Stimulated activated CD8-positive, alpha-beta memory T cell treated with anti-CD3 and anti-CD28 coated beads, Interleukin-12 subunit alpha, Interleukin-12 subunit beta, amount 100 ng/mL, for 4 hours (primary cell): ENCODE measurements around the gene COMMD10.

Source experiments
- DNase-seq: peaks from one replicate; pipeline ENCODE4 v3.0.0-alpha.2; 2020; ENCODE audit warnings: low read depth

The COMMD10 gene

DNA sequence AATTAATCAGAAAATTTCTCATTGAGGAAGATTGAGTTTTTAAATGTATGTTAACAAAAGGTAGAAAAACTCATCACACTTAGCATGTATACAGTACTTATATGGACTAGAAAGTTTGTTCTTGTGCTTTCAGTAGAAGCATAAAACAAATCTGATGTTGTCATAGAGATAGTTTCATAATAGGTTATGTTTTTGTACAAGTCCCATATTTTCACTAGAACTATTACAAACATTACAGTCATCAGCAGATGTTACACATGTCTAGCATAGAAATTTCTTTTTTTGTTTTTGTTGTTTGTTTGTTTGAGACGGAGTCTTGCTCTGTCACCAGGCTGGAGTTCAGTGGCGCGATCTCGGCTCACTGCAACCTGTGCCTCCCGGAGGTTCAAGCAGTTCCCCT lies 131.4 kb downstream of the COMMD10 start:
- no peak for DNase-seq

DNA sequence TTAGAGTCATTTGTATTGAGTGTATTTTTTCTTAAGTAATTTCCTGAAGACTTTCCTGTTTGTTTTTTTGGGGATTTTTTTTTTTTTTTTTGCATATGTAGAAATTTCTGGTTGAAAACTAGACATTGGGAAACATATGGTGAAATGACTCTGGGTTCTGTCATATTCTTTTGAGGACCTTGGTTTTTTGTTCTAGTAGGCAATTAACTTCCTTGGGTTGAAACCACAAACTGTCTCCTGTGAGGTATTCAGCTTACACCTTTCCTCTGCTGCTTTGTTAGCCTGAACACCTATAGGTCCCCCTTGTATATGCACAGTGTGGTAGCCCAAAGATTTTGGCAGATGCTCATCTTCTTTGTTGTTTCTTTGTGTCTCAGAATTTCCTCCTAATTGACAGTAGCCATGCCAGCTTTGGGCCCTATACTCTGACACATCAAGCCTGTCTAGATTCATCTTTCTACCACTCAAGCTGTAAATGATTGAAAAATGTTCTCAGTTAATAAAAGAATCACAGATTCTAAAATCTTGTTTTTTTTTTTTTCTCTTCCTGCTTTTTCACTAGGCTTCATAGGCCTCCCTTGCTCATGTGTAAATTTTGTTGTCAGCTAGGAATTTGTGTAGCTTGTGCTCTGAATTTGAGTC lies 140.6 kb downstream of the COMMD10 start:
- DNase-seq = no peak

DNA sequence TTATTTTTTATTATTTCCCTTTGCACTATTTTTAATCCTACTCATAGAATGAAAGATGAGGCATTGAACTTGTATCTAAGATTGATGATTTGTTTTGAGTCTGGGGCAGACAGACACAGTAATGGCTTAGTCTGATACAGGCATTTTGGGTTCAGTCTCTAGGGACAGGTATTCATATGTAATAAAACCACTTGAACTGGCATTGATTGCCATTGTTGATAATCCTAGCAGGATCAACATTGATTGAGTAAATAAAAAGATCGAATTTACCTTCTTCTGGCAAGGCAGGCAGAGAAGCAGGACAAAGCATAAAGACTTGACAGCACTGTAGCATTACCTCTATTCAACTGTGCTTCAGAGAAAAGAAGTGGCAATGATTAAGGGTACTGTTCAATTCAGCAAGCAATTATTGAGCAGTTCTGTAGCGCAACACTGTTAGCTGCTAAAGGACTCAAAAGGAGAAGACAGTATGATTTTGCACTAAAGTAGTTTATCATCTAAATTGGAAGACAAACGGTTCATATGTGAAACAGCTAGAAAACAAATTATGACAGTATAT lies 144.4 kb downstream of the COMMD10 start:
- no peak for DNase-seq

DNA sequence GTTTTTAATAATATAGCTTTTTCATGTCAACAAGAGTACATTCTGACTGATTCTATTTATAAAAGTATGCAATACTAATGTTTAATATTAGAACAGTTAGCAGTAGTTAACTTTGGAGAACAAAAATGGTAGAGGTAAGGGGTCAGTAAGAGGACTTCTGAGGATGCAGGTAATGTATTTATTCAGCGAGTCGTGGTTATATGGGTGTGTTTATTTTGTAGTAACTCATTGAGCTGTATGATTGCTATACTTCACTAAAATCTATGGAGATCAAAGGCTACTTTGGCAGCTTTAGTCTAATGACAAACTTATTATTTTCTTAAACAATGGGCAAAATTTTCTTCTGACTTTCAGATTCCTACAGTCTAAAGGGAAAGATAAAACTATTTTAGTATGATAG lies 146.5 kb downstream of the COMMD10 start:
- DNase-seq = no peak

DNA sequence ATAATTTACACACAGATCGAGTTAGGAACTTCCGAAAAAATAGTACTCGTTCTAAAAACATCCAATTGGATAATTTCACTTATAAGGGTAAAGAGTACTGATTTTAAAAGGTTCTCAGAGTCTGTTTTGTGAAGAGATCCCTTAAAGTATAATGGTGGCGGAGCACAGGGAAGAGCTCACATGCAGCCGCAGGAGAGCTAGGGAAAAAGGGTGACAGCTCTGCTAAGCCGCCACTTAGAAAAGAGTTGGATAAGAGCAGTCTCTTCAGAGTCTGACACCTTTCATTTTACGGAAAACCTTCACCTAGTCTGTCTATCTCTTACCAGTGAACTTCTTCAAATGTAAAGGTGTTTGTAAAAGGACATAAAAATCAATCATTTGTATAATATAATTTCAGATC lies 149.9 kb downstream of the COMMD10 start:
- no peak for DNase-seq

DNA sequence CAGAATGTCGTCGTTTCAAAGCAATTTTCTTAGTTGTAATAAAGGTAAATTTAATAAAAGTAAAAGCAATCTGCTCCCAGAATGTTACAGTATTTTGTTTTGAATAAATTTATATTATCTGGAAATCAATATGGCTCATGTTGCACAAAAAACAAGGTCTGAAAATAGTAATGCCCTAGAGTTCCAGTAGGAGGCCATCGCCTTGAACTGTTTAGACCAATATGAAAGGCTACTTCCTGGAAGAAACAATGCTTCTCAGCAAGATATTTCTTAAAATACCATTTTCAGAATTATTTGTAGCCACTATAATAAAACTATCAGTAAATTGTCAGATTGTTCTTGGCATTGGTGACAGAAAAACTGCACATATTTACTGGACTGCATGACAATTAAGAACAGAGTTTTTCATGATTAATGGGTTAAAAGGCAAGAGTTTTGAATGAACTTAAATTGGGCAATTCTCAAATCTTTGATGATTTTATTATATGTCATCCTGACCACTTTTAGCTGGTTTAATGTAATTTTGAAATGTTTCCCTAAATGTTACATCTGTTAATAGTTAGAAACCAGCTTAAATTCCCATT lies 153.2 kb downstream of the COMMD10 start:
- DNase-seq = no peak

DNA sequence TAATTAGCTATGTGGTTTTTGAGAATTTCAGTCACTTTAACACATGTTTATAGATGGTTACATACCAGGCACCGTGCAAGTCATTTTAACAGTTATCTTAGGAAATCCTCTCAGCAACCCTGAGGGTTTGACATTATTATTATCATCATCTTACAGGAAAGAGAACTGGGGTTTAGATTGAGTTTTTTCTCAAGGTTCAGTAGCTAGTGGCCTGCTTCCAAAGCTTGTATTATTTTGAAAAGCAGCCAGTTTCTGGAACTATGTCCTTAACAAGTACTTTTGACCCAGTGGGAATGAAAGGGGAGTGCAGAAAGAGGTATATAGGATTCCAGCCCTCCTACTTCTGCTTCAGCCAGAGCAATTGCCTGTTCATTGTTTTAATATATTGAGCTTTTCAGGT lies 157.5 kb downstream of the COMMD10 start:
- DNase-seq = no peak

DNA sequence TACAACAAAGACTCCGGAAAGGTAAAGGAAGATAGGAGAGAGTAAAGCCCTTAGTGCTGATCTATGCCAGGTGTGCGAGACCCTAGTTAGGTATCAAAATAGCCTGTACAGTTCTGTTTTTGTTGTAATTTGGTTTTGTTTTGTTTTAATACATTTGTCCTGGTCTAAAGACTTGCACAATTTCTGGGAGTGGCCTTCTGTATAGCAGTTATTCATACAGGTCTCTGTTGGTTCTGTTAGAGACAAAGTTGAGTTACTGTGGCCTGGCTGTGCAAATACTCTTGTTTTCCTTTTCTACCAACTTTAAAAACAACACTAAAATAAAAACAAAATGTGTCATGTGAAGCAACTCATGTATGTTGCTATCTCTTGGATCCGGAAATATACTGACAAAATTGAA lies 163.6 kb downstream of the COMMD10 start:
- DNase-seq = no peak

DNA sequence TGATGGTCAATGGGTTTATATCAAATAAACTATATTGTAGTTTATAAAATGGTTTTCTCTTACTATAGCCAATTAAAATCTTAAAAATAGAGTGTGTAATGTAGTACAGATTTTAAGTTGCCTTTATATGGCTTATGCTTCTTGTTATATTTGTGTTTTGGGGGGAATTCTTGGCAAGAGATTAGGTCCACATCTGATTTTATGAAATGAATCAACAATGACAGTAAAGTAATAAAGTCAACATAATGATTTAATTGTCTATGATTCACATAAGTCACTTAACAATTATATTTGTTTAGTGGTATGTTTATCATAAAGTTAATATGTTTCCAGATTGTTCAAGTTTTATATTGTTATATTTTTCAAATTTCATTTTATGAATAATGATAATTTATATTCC lies 164.8 kb downstream of the COMMD10 start:
- no peak for DNase-seq

DNA sequence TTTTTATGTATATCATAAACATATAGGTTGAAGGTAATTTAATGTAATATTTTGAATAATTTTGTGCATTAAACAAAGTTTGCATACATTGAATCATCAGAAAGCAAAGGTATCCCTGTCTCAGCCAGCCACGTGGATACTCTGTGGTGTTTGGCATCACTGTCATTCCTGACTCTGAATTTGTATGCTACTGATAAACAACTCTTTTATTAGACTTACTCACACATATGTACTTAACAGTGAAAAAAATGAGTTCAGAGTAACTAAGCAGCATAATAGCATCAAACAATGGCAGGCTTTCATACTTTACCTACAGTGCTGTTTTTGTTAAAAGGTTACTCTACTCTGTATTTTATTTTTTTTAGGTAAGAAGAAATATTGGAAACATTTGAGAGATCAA lies 171.9 kb downstream of the COMMD10 start:
- DNase-seq = no peak

DNA sequence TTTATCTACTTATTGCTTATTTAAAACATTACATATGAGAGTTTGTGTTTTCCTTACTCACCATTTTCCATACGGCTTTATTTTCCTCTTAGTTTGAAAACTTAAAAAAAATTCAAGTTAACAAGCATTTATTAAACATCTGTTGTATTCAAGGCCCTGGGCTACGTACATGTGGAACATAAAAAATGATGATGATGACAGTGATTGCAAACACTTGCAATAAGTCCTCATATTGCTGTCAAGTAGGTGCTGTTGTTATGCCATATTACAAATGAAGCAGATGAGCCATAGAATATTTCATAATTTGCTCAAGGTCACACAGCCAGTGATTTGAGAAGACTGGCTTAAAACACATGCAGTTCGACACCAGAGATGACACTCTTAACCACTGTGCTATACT lies 180.6 kb downstream of the COMMD10 start:
- DNase-seq = no peak

DNA sequence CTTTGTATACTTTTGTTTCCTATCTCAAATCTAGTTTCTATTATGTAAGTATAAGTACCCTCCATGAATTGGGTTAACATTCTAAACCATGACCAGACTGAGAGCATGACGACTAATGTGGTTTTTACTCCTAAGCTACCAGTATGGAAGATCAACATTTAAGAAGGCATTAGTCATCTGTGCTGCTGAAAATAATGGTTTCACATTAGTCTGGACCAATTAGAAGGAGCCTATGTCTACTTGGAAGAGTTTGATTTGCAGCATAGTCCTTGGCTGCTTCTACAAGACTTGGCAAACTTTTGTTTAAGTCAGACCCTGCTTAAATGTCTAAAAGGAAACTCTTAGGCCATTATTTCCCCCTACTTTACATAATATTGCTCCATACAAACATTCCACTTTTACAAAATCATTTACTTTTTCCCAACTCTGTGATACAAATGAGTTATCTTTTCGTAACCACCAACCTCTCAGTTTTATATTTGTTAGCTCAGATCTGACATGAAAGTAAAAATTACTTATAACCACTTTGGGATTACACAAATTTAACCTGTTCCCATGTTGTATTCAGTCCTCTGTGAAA lies 186.7 kb downstream of the COMMD10 start:
- DNase-seq = no peak

DNA sequence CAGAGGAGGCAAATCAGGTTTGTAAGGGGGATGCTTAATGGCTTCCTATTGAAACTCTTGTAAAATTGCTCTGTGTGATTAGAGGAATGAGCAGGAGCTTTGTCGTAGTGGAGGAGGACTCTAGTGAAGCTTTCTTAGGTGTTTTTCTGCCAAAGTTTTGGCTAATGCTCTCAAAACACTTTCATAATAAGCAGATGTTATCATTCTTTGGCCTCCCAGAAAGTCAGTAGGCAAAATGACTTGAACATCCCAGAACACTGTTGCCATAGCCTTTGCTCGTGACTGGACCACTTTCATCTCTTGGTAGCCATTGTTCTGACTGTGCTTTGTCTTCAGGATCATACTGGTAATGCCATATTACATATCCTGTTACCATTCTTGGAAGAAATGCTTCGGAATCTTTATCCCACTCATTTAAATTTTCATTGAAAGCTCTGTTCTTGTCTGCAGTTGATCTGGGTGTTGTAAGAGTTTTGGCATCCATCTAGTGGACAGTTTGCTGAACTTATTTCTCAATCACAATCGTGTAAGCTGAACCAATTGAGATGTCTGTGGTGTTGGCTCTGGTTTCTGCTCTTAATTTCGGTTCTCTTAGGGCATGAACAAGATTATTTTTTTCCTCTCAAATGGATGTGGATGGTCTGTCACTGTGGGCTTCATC lies 187.6 kb downstream of the COMMD10 start:
- DNase-seq = no peak

DNA sequence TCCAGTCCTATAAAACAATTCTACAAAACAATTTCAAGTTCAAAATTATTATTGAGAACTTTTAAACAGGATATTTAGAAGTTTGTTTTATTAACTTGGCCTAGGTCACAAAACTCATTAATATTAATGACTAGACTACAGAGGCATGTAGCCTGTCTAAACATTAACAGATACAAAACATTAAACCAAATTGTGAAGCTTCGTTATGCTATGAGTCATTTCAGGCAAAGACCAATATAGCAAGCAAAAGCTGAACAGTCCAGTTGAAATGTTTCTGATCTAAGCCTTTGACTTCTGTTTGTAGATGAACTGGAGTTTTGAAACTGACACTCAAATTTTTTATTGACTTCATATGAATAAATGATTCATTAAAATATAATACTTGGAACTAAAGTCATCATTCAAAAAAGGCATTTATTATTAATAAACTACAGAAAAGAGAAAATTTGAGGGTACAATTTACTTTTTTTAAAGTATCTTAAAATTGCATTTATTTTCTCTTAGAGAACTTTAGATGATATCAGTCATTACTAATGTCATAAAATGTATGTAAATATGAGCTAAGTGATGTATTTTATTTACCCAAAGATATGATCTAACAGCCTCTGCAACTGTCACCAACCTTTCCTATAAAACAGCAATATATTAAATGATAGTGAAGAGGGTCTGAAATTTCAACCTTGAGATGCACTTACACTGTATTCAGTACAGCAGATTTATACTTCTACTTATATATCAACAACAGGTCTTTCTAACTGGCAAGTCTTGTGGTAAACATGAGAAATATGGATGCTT lies 188.8 kb downstream of the COMMD10 start:
- DNase-seq = no peak

DNA sequence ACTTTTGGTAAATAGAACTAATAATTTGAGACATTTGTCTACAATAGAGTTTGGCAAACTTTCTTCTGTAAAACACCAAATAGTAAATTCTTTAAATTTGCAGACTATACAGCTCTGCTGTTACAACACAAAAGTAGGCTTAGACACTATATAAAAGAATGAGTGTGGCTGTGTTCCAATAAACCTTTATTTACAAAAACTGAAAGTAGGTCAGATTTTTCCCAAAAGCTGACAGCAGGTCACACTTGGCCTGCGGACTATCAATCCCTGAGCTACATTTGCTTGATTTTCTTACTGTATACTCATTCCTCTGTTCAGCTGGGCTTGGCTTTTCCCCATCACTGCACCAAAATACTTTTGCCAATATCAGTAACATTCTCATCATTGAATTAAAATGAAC lies 189.4 kb downstream of the COMMD10 start:
- DNase-seq = no peak

DNA sequence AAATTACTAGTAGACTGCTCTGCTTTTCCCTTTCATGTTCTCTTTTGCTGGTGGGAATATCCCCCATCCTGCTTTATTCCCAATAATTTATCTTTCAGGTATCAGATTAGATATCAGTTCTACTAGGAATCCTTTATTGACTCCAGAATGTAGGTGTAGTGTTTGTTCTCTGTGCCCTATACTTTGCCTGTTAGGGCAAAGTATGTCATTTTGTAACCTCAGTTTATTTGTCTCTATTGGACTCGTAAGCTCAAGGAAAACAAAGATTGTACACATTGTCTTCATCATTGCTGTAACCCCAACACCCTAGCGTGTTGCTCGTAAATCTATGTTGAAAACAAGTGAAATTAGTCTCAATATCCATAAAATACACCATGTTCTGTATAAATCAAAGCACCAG lies 190.5 kb downstream of the COMMD10 start:
- no peak for DNase-seq

DNA sequence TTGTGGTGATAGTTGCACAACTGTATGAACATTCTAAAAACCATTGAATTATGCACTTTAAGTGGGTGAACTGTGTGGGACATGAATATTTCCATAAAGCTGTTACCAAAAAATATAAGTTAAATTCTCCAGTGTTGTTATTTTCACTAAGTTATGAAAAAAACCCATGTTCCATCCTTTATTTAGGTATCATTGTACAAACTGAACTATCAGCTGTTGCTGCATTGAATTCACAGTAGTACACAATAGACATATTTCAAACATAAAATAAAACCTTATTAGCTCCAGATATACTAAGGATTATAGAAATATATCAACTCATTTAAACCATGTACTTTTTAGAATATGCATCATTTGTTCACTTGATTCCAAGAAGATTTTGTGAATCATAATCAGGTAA lies 192.1 kb downstream of the COMMD10 start:
- no peak for DNase-seq

DNA sequence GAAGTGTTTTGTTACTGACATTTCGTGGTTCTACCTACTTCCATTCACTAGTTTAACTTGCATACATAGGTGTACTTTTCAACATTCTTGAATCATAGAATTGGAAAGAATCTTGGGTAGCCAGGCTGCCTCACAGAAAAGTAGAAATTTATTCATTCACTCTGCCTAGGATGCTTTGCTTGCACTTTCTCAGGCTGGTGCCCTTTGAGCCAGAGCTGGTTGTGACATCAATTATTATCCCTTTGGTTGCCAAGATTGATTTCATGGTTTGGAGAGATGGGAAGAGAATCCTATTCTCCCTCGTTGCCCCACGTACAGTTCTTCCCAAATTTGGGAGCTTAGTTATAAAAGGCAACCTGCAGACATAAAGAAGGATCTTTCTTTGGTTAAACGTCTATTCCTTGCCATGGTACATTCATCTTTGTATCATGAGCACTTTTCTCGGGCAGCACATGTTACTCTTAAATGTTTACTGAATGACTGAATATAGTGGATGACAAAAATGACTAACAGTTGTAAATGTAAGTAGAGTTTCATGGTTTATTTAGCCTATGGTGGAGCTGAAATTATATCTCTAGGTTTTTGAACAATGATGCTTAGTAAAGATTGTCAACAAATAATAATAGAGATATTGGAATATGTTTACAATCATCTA lies 195.5 kb downstream of the COMMD10 start:
- no peak for DNase-seq

DNA sequence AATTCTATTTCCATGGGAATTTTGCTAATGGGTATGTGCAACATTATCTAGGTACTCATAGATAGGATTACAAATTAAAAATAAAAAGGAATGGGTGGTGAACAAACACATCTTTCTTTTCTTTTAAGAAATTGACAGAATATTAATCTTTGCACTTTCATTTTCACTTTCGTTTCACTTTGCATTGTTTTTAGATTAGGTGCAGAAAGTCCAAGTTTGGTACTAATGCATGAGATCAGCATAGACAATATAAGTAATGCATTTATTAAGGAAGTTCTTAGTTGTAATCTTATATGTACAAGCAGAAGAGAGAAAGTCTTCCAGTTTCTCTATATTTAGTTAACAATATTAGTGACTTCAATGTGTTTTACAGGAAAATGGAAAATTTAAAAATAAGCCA lies 196.5 kb downstream of the COMMD10 start:
- no peak for DNase-seq

DNA sequence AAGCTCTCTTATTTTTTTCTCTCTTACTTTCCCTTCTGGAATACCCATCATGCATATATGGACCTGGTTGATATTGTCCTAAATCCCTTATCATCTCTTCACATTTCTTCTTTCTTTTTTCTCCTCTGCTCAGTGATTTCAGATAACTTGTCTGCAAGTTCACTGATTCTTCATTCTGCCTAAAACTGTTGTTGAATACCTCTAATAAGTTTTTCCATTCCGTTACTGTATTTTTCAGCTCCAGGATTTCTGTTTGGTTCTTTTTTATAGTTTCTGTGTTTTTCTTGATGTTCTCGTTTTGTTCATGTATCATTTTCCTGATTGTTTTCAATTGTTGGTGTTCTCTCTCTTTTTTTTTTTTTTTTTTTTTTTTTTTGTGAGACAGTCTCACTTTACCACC lies 203.7 kb downstream of the COMMD10 start:
- no peak for DNase-seq

DNA sequence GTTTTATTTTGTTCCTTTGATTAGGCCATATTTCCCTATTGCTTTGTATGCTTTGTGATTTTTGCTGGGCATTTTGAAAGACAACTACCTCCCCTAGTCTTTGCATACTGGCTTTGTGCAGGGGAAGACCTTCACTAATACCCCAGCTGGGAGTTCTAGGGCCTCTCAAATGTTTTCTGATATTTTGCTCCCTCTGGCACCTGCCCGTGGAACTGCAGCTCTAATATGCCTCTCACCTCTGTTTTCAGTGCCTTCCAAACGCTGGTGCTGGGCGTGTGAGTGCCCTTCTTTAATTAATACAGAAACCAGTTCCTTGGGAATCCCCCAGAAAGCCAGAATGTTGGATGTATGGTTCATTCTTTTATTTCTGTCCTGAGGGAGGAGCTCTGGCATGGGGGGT lies 204.5 kb downstream of the COMMD10 start:
- no peak for DNase-seq

DNA sequence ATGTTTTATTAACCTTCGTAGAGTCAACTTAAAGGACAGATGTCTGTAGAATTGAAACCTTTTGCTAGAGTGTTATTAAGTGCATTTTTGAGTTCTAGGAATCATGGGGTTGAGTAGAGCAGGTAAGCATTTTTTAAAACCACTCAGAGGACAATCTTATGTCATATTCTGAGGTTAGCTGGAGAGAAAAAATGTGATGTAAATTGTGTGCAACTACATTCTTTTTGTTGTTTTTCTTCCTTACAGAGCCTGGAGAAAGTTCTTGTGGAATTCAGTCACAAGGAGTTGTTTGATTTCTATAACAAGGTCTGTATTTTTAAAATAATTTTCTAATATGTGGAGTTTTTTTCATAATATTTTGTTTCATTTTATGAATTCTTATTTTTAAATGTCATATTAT lies 206.4 kb downstream of the COMMD10 start:
- DNase-seq = no peak
